Uterus (tissue), 2 donors: ENCODE data around the gene NTRK1.
"Not testable (repeated sequence)": the region's sequence is repeated elsewhere in the genome, so short reads cannot be mapped to it uniquely, and the experiment has no call there.

Experiments used
- CTCF ChIP-seq, 4 experiments: fragments of 200-600 bp in 2 of 4; fragments of 450-650 bp in 2 of 4; sonication (generic) in 2 of 4; IDR thresholded peaks; one replicate each; pipeline ENCODE4 v1.5.1; 2016 to 2019; ENCODE audit warnings: antibody characterized with exemption in 4 of 4, mild to moderate bottlenecking in 2 of 4, moderate library complexity in 1 of 4
- POLR2A ChIP-seq, 2 donors: fragments of 450-650 bp; IDR thresholded peaks; one replicate each; pipeline ENCODE4 v1.6.1; 2016; ENCODE audit warnings: antibody characterized with exemption in 2 of 2, mild to moderate bottlenecking in 1 of 2, moderate library complexity in 1 of 2

DNA sequence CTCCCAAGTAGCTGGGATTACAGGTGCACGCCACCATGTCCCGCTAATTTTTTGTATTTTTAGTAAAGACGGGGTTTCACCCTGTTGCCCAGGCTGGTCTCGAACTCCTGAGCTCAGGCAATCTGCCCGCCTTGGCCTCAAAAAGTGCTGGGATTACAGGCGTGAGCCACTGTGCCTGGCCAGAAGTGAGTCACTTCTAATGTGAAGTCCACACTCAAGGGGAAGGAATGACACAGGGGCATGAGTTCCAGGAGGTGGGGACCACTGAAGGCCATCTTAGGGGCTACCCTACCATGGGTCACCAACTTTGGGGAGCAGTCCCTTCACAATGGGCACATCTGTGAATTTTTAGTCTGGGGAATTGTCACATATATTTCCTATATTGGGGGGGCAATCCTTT, 66.0 kb downstream of the NTRK1 start:
- not testable (repeated sequence) for TF ChIP-seq CTCF, POLR2A (IDR thresholded peaks at IDR 0.05)
